Calu3 (cell line): ENCODE data around the gene PCDHA1. TPM values are rescaled to one million over a fixed set of nuclear protein-coding genes. Genes with fewer than 3 reads are reported as not detected.
A peak's percentile ranks its signal among the peaks of the same experiment; 100 is the strongest.

Experiments
- BruUV-seq: library from RNA; stranded (reverse); fragments of 400-500 nt; replicated peaks from 2 replicates; lab custom pipeline; 2021; lab: Mats Ljungman, UMichigan
- CTCF ChIA-PET: fragments of 300-600 bp; sonication (Branson Sonifier 250); formaldehyde crosslinking; loops from one replicate; lab custom pipeline; 2022; ENCODE audit warnings: antibody characterized with exemption; lab: Charles Lee
- DNase-seq: peaks from one replicate; pipeline ENCODE4 v3.0.0; 2022
- H3K27ac Mint-ChIP-seq: one replicate; pipeline ENCODE4 v1.8.0; 2022; ENCODE audit warnings: mixed read lengths; ENCODE audit not compliant: unreplicated experiment
- H3K27me3 Mint-ChIP-seq: one replicate; pipeline ENCODE4 v1.8.0; 2022; ENCODE audit warnings: mixed read lengths; ENCODE audit not compliant: unreplicated experiment
- H3K36me3 Mint-ChIP-seq: one replicate; pipeline ENCODE4 v1.8.0; 2022; ENCODE audit warnings: mild to moderate bottlenecking, moderate library complexity, mixed read lengths; ENCODE audit not compliant: insufficient read depth, unreplicated experiment
- H3K4me1 Mint-ChIP-seq: one replicate; pipeline ENCODE4 v1.8.0; 2022; ENCODE audit warnings: mild to moderate bottlenecking, low read depth, mixed read lengths; ENCODE audit not compliant: unreplicated experiment
- H3K4me3 Mint-ChIP-seq: one replicate; pipeline ENCODE4 v1.8.0; 2022; ENCODE audit warnings: mild to moderate bottlenecking, low read depth, moderate library complexity, mixed read lengths; ENCODE audit not compliant: unreplicated experiment
- H3K9me3 Mint-ChIP-seq: one replicate; pipeline ENCODE4 v1.8.0; 2022; ENCODE audit warnings: low read depth, mixed read lengths; ENCODE audit not compliant: unreplicated experiment
- CTCF ChIP-seq: fragments of 200-600 bp; IDR thresholded peaks from one replicate; pipeline ENCODE4 v1.8.0; 2022; ENCODE audit warnings: antibody characterized with exemption; ENCODE audit not compliant: unreplicated experiment
- intact Hi-C: fragments of 100-400 bp; cut with micrococcal nuclease; formaldehyde crosslinking; loops from one replicate; pipeline ENCODE4 v1.10.0; 2022; ENCODE audit not compliant: unreplicated experiment
- total RNA-seq: library from RNA; stranded (reverse); gene quantifications from 2 replicates; pipeline ENCODE4 v1.2.3, GENCODE V29; 2022

PCDHA1 gene
- total RNA-seq, 1 experiment from 2014 or later = 0.83 TPM

- Mint-ChIP-seq H3K9me3 (peaks cover 2% of the 10 kb centered on the region), H3K36me3 (no peaks in the 10 kb centered on the region), H3K4me1 (no peaks in the 10 kb centered on the region), H3K27ac (no peak overlapping the region), H3K4me3 (no peak overlapping the region), H3K27me3 (no peaks in the 10 kb centered on the region)
- intact Hi-C loops = loop anchor here (1.0 to 2.0 kb wide), 7 partner anchors 75 to 315 kb away; partner anchors contain the start of genes PCDHA1, PCDHA11, PCDHA12 and PCDHA13
- no peak for TF ChIP-seq CTCF
- DNase-seq = no peak
- BruUV-seq = no TSS peak
- CTCF ChIA-PET = interaction anchor here (0.8 to 2.3 kb wide), 7 partner anchors 37 to 255 kb away, joined by 3 to 33 read pairs (median 13); partner anchors contain the start of genes PCDHA1, PCDHA13, PCDHAC1 and PCDHAC2
Observed at GRCh38 chr5:141041427-141041785, 255.5 kb downstream of the PCDHA1 start.

GRCh38 chr5:141042555-141042954 is 256.6 kb downstream of the PCDHA1 start:
- Mint-ChIP-seq H3K4me1 (no peaks in the 10 kb centered on the region), H3K4me3 (no peak overlapping the region), H3K9me3 (peaks cover 2% of the 10 kb centered on the region), H3K27ac (no peak overlapping the region), H3K36me3 (no peaks in the 10 kb centered on the region), H3K27me3 (no peaks in the 10 kb centered on the region)
- TF ChIP-seq CTCF = no peak
- intact Hi-C loops = no loop called here
- CTCF ChIA-PET = interaction anchor here (2.2 kb wide), 1 partner anchor 256 kb away, joined by 15 read pairs; the partner anchor contains the start of gene PCDHA1
- no peak for DNase-seq
- BruUV-seq = no TSS peak

GRCh38 chr5:141050622-141051520 is 264.9 kb downstream of the PCDHA1 start, which contains the start of gene PCDHB1:
TSS of gene PCDHB1 (plus strand) at chr5:141051374. CDS start at chr5:141051471, 97 bp downstream.
- Mint-ChIP-seq H3K4me1 (no peaks in the 10 kb centered on the region), H3K36me3 (peaks cover 7% of the 10 kb centered on the region), H3K9me3 (no peaks in the 10 kb centered on the region), H3K4me3 (peak within 1 kb of the TSS; percentile 78), H3K27ac (no peak within 1 kb of the TSS), H3K27me3 (no peaks in the 10 kb centered on the region)
- intact Hi-C loops = no loop called here
- BruUV-seq = no TSS peak
- CTCF ChIA-PET = interaction anchor here (1.3 kb wide), 1 partner anchor 11 kb away, joined by 3 read pairs; no protein-coding TSS in a partner anchor
- DNase-seq = no peak
- TF ChIP-seq CTCF = no peak

- Mint-ChIP-seq H3K36me3 (peaks cover 7% of the 10 kb centered on the region), H3K9me3 (no peaks in the 10 kb centered on the region), H3K27ac (no peak overlapping the region), H3K4me1 (no peaks in the 10 kb centered on the region), H3K4me3 (peak overlapping the region; percentile 78), H3K27me3 (no peaks in the 10 kb centered on the region)
- CTCF ChIA-PET = interaction anchor here (1.3 kb wide), 1 partner anchor 12 kb away, joined by 3 read pairs; no protein-coding TSS in a partner anchor
- no peak for TF ChIP-seq CTCF
- intact Hi-C loops = no loop called here
- BruUV-seq = no TSS peak
- no peak for DNase-seq
Observed at GRCh38 chr5:141051521-141051866, 265.6 kb downstream of the PCDHA1 start.

Other genes with a start within 250 kb of the PCDHA1 start
- 14.1 and 18.8 TPM in 2 replicates for gene EIF4EBP3, start 238.5 kb upstream of the PCDHA1 start, total RNA-seq
- gene SRA1, start 228.7 kb upstream of the PCDHA1 start, total RNA-seq = 29.5 and 33.0 TPM in 2 replicates
- gene APBB3, start 221.5 kb upstream of the PCDHA1 start, total RNA-seq = 15.1 and 15.7 TPM in 2 replicates
- 80.6 and 93.6 TPM in 2 replicates for gene SLC35A4, start 221.3 kb upstream of the PCDHA1 start, total RNA-seq
- 0.73 and 1.1 TPM in 2 replicates for gene CD14, start 153.0 kb upstream of the PCDHA1 start, total RNA-seq
- 28.5 and 30.9 TPM in 2 replicates for gene TMCO6, start 146.7 kb upstream of the PCDHA1 start, total RNA-seq
- gene NDUFA2, start 138.5 kb upstream of the PCDHA1 start, total RNA-seq = 71.3 and 71.4 TPM in 2 replicates
- gene IK, start 138.3 kb upstream of the PCDHA1 start, total RNA-seq = 115 and 130 TPM in 2 replicates
- gene WDR55, start 121.2 kb upstream of the PCDHA1 start, total RNA-seq = 54.2 and 59.8 TPM in 2 replicates
- 2.8 and 2.9 TPM in 2 replicates for gene DND1, start 112.6 kb upstream of the PCDHA1 start, total RNA-seq
- 75.8 and 79.9 TPM in 2 replicates for gene HARS1, start 94.8 kb upstream of the PCDHA1 start, total RNA-seq
- gene HARS2, start 94.7 kb upstream of the PCDHA1 start, total RNA-seq = 45.1 TPM in 2 replicates
- gene ZMAT2, start 85.7 kb upstream of the PCDHA1 start, total RNA-seq = 75.9 and 83.3 TPM in 2 replicates
- gene PCDHA2, start 8.7 kb downstream of the PCDHA1 start, total RNA-seq = 0.12 and 0.19 TPM in 2 replicates
- 0.10 and 0.31 TPM in 2 replicates for gene PCDHA3, start 14.9 kb downstream of the PCDHA1 start, total RNA-seq
- gene PCDHA4, start 20.9 kb downstream of the PCDHA1 start, total RNA-seq = 4.8 and 5.8 TPM in 2 replicates
- gene PCDHA5, start 35.5 kb downstream of the PCDHA1 start, total RNA-seq = 0.81 and 1.5 TPM in 2 replicates
- gene PCDHA6, start 41.8 kb downstream of the PCDHA1 start, total RNA-seq = 0.66 and 1.2 TPM in 2 replicates
- 0.95 and 1.2 TPM in 2 replicates for gene PCDHA7, start 48.1 kb downstream of the PCDHA1 start, total RNA-seq
- 1.1 and 1.3 TPM in 2 replicates for gene PCDHA8, start 55.0 kb downstream of the PCDHA1 start, total RNA-seq
- 0.59 and 0.66 TPM in 2 replicates for gene PCDHA9, start 62.2 kb downstream of the PCDHA1 start, total RNA-seq
- 0.78 and 0.91 TPM in 2 replicates for gene PCDHA10, start 69.8 kb downstream of the PCDHA1 start, total RNA-seq
- gene PCDHA11, start 82.8 kb downstream of the PCDHA1 start, total RNA-seq = 0.64 and 1.3 TPM in 2 replicates
- 0.64 and 0.78 TPM in 2 replicates for gene PCDHA12, start 89.2 kb downstream of the PCDHA1 start, total RNA-seq
- 2.0 and 2.3 TPM in 2 replicates for gene PCDHA13, start 96.0 kb downstream of the PCDHA1 start, total RNA-seq
- gene PCDHAC1, start 140.2 kb downstream of the PCDHA1 start, total RNA-seq = 2.8 and 3.7 TPM in 2 replicates
- 12.6 and 17.1 TPM in 2 replicates for gene PCDHAC2, start 180.3 kb downstream of the PCDHA1 start, total RNA-seq